Left renal pelvis (tissue), 4 donors: ENCODE data around the gene LRRC8D. TPM values are rescaled to one million over a fixed set of nuclear protein-coding genes. Genes with fewer than 3 reads are reported as not detected.

ENCODE experiments used
- DNase-seq, 4 donors: peaks; one replicate each; pipeline ENCODE4 v3.0.0-alpha.2; 2013; ENCODE audit warnings: low read depth in 4 of 4, low spot score in 3 of 4
- polyA plus RNA-seq, 4 donors: library from polyadenylated mRNA; unstranded; fragments of 120-200 nt; gene quantifications; one replicate each; pipeline ENCODE4 v1.2.1, GENCODE V29; 2013; ENCODE audit not compliant: insufficient read length in 4 of 4

The LRRC8D gene
- polyA plus RNA-seq, 4 donors = 20.7 to 44.1 (median 38.2) TPM

GRCh38 chr1:89832496-89833127, 11.8 kb downstream of the LRRC8D start:
- no peak for DNase-seq

- no peak for DNase-seq
These were observed 12.6 kb downstream of the LRRC8D start for GRCh38 chr1:89833183-89834082.

- DNase-seq = no peak
These were observed 13.4 kb downstream of the LRRC8D start for GRCh38 chr1:89834083-89834704.

GRCh38 chr1:89836252-89837035, 15.6 kb downstream of the LRRC8D start:
- DNase-seq = no peak

GRCh38 chr1:89837036-89837481, 16.2 kb downstream of the LRRC8D start:
- no peak for DNase-seq

- no peak for DNase-seq
These were observed 16.7 kb downstream of the LRRC8D start for GRCh38 chr1:89837510-89837909.

- no peak for DNase-seq
These were observed 18.7 kb downstream of the LRRC8D start for GRCh38 chr1:89839516-89839915.

GRCh38 chr1:89841507-89841906, 20.7 kb downstream of the LRRC8D start:
- DNase-seq = no peak

- DNase-seq = no peak
These were observed 21.9 kb downstream of the LRRC8D start for GRCh38 chr1:89842567-89843272.

- DNase-seq = no peak
These were observed 22.7 kb downstream of the LRRC8D start for GRCh38 chr1:89843273-89844130.

- DNase-seq = no peak
These were observed 23.5 kb downstream of the LRRC8D start for GRCh38 chr1:89844241-89844807.

- DNase-seq = no peak
These were observed 24.0 kb downstream of the LRRC8D start for GRCh38 chr1:89844860-89845259.

- DNase-seq = no peak
These were observed 26.4 kb downstream of the LRRC8D start for GRCh38 chr1:89847191-89847729.

- no peak for DNase-seq
These were observed 30.1 kb downstream of the LRRC8D start for GRCh38 chr1:89850844-89851415.

GRCh38 chr1:89854140-89854539, 33.3 kb downstream of the LRRC8D start:
- no peak for DNase-seq

GRCh38 chr1:89855413-89856123, 34.7 kb downstream of the LRRC8D start:
- DNase-seq = no peak

- no peak for DNase-seq
These were observed 42.5 kb downstream of the LRRC8D start for GRCh38 chr1:89863165-89863830.
